NCI-H2196 treated with DMSO at 0.1 percent for 48 hours (cell line): ENCODE results near the gene GNAS-AS1.
"Not testable (repeated sequence)": the region's sequence is repeated elsewhere in the genome, so short reads cannot be mapped to it uniquely, and the experiment has no call there.

ENCODE experiments used
- DNase-seq: peaks from one replicate; lab custom pipeline; 2025; ENCODE audit not compliant: unreplicated experiment; lab: John Stamatoyannopoulos, UW

Gene GNAS-AS1

GRCh38 chr20:58837717-58838116, 13.0 kb downstream of the GNAS-AS1 start:
- DNase-seq, result no peak

- no peak for DNase-seq
These were observed 14.0 kb downstream of the GNAS-AS1 start for GRCh38 chr20:58836616-58837204.

- DNase-seq, result no peak
These were observed 15.5 kb downstream of the GNAS-AS1 start for GRCh38 chr20:58835231-58835630.

GRCh38 chr20:58833921-58834320, 16.8 kb downstream of the GNAS-AS1 start:
- no peak for DNase-seq

- no peak for DNase-seq
These were observed 18.2 kb downstream of the GNAS-AS1 start for GRCh38 chr20:58832457-58832856.

- no peak for DNase-seq
These were observed 21.2 kb downstream of the GNAS-AS1 start for GRCh38 chr20:58829531-58829941.

- not testable (repeated sequence) for DNase-seq
These were observed 21.9 kb downstream of the GNAS-AS1 start for GRCh38 chr20:58828804-58829203.

GRCh38 chr20:58828136-58828535, 22.6 kb downstream of the GNAS-AS1 start:
- no peak for DNase-seq

GRCh38 chr20:58826271-58826670, 24.4 kb downstream of the GNAS-AS1 start:
- DNase-seq, result no peak

- no peak for DNase-seq
These were observed 25.3 kb downstream of the GNAS-AS1 start for GRCh38 chr20:58825450-58825849.

- no peak for DNase-seq
These were observed 25.9 kb downstream of the GNAS-AS1 start for GRCh38 chr20:58824843-58825242.

- DNase-seq, result no peak
These were observed 27.7 kb downstream of the GNAS-AS1 start for GRCh38 chr20:58822748-58823730.

GRCh38 chr20:58822149-58822548, 28.6 kb downstream of the GNAS-AS1 start:
- no peak for DNase-seq

- not testable (repeated sequence) for DNase-seq
These were observed 30.2 kb downstream of the GNAS-AS1 start for GRCh38 chr20:58820515-58820914.

GRCh38 chr20:58819921-58820320, 30.8 kb downstream of the GNAS-AS1 start:
- no peak for DNase-seq

- DNase-seq, result no peak
These were observed 32.0 kb downstream of the GNAS-AS1 start for GRCh38 chr20:58818586-58819285.

GRCh38 chr20:58817748-58818147, 33.0 kb downstream of the GNAS-AS1 start:
- DNase-seq, result no peak

- no peak for DNase-seq
These were observed 33.6 kb downstream of the GNAS-AS1 start for GRCh38 chr20:58816957-58817651.

GRCh38 chr20:58816051-58816450, 34.7 kb downstream of the GNAS-AS1 start:
- no peak for DNase-seq

- DNase-seq, result no peak
These were observed 35.3 kb downstream of the GNAS-AS1 start for GRCh38 chr20:58815448-58815847.

GRCh38 chr20:58813369-58813768, 37.3 kb downstream of the GNAS-AS1 start:
- no peak for DNase-seq
